Measurements from ENCODE around the gene KCNIP2. TPM values are rescaled to one million over a fixed set of nuclear protein-coding genes. Genes with fewer than 3 reads are reported as not detected.

The KCNIP2 gene
- total RNA-seq, 1 experiment from 2014 or later, result 3.0 TPM

GRCh38 chr10:101875068-101875688, 31.6 kb upstream of the KCNIP2 start:
- Mint-ChIP-seq H3K27ac (no peak overlapping the region), H3K27me3 (ENCODE audit: low read depth) (no peaks in the 10 kb centered on the region), H3K36me3 (ENCODE audit: insufficient read depth in 1 of 3, low read depth in 3 of 3) (no peaks in the 10 kb centered on the region), H3K9me3 (no peaks in the 10 kb centered on the region), H3K4me1 (peaks cover 10 to 28% of the 10 kb centered on the region in 2 experiments), H3K4me3 (no peak overlapping the region)
- Histone ChIP-seq H3K4me2 (ENCODE audit: insufficient read depth, insufficient read length, low read length) (no peak overlapping the region), H3K56ac (ENCODE audit: insufficient read length, low read depth, low read length) (no peak overlapping the region), H2AFZ (ENCODE audit: low read length) (no peak overlapping the region), H2BK120ac (ENCODE audit: low read depth, low read length, poor library complexity, severe bottlenecking) (no peak overlapping the region), H3K27ac (ENCODE audit: insufficient read length, low read depth, low read length) (no peak overlapping the region), H3K14ac (ENCODE audit: insufficient read depth, low read length) (no peak overlapping the region), H3K23me2 (ENCODE audit: insufficient read length, low read depth, low read length, poor library complexity, severe bottlenecking) (no peaks in the 10 kb centered on the region), H3K79me1 (ENCODE audit: insufficient read depth, low read depth, low read length, poor library complexity, severe bottlenecking) (no peaks in the 10 kb centered on the region), H2BK5ac (ENCODE audit: insufficient read length, low read length) (no peak overlapping the region), H3K9me3 (ENCODE audit: control insufficient read depth, low read depth, low read length) (no peaks in the 10 kb centered on the region), H3K23ac (ENCODE audit: insufficient read length, low read depth, low read length) (no peak overlapping the region), H4K8ac (replicated peaks; ENCODE audit: insufficient read length, low read depth, low read length) (no peak overlapping the region), H3K4ac (ENCODE audit: low read depth, low read length) (no peak overlapping the region), H3K79me2 (ENCODE audit: insufficient read depth, low read length) (no peaks in the 10 kb centered on the region), H3K27me3 (ENCODE audit: insufficient read depth, low read length) (no peaks in the 10 kb centered on the region), H4K5ac (ENCODE audit: insufficient read length, low read depth, low read length) (no peak overlapping the region), H2BK20ac (ENCODE audit: low read depth, low read length, poor library complexity, severe bottlenecking) (no peak overlapping the region), H2AK5ac (ENCODE audit: insufficient read length, low read length) (no peak overlapping the region), H3K4me1 (ENCODE audit: insufficient read depth, low read length) (no peaks in the 10 kb centered on the region; the same call in 1 of the 2 replicates), H3T11ph (ENCODE audit: low read length) (no peak overlapping the region), H2BK12ac (ENCODE audit: insufficient read length, low read depth, low read length) (no peak overlapping the region), H4K20me1 (ENCODE audit: control insufficient read depth, insufficient read depth, insufficient read length) (no peaks in the 10 kb centered on the region), H4K91ac (ENCODE audit: insufficient read length, low read depth, low read length) (no peak overlapping the region), H3K9ac (ENCODE audit: extremely low read depth, insufficient read length, low read length) (no peak overlapping the region), H3K18ac (ENCODE audit: insufficient read length, low read depth, low read length) (no peak overlapping the region), H2BK15ac (ENCODE audit: low read depth, low read length) (no peak overlapping the region)
- no CpG with 5 or more reads among the region's 3 CpGs for WGBS (ENCODE audit: extremely low coverage, insufficient read length, low lambda C conversion rate)
- no peak for DNase-seq
- no peak for TF ChIP-seq CTCF (conservative IDR thresholded peaks at IDR 0.05)

Data from H9 (cell line).